Osteoblast (primary cell): ENCODE data around the gene PRMT7. TPM values are rescaled to one million over a fixed set of nuclear protein-coding genes. Genes with fewer than 3 reads are reported as not detected.

Source experiments
- DNase-seq: peaks from one replicate; pipeline ENCODE4 v3.0.0; 2011; ENCODE audit warnings: low spot score, mixed read lengths; ENCODE audit not compliant: insufficient read length; ENCODE audit errors: missing footprints
- H2AFZ ChIP-seq: 2 replicates; pipeline ENCODE4 v1.6.0; 2011; ENCODE audit warnings: mild to moderate bottlenecking, low read length
- H3K27ac ChIP-seq: 2 replicates; pipeline ENCODE4 v1.5.1; 2011; ENCODE audit warnings: mild to moderate bottlenecking, low read depth, low read length, moderate library complexity
- H3K27me3 ChIP-seq: 2 replicates; pipeline ENCODE4 v1.6.0; 2012; ENCODE audit warnings: mild to moderate bottlenecking, control low read depth, inconsistent platforms, low read length, moderate library complexity; ENCODE audit not compliant: insufficient read depth
- H3K36me3 ChIP-seq: 2 replicates; pipeline ENCODE4 v1.5.1; 2011; ENCODE audit warnings: mild to moderate bottlenecking, low read length, control low read depth, moderate library complexity; ENCODE audit not compliant: insufficient read depth
- H3K4me1 ChIP-seq: 2 replicates; pipeline ENCODE4 v1.5.1; 2011; ENCODE audit warnings: mild to moderate bottlenecking, low read length, control low read depth, moderate library complexity; ENCODE audit not compliant: insufficient read depth
- H3K4me2 ChIP-seq: 2 replicates; pipeline ENCODE4 v1.6.0; 2011; ENCODE audit warnings: mild to moderate bottlenecking, low read length; ENCODE audit not compliant: insufficient read depth
- H3K4me3 ChIP-seq: fragments of 200-600 bp; sonication (generic); 3 replicates; pipeline ENCODE4 v1.5.1; 2012; ENCODE audit warnings: mild to moderate bottlenecking, low read length, inconsistent platforms; ENCODE audit not compliant: insufficient read depth
- H3K79me2 ChIP-seq: 2 replicates; pipeline ENCODE4 v1.6.0; 2012; ENCODE audit warnings: mild to moderate bottlenecking, low read length, control low read depth, inconsistent platforms; ENCODE audit not compliant: insufficient read depth
- H3K9me3 ChIP-seq: 2 replicates; pipeline ENCODE4 v1.5.1; 2011; ENCODE audit warnings: low read depth, low read length, control low read depth
- H4K20me1 ChIP-seq: 2 replicates; pipeline ENCODE4 v1.6.0; 2012; ENCODE audit warnings: mild to moderate bottlenecking, low read length, control low read depth; ENCODE audit not compliant: insufficient read depth
- total RNA-seq: library from RNA; depleted of rRNA; stranded (reverse); fragments of >200 nt; gene quantifications from 2 replicates; pipeline ENCODE4 v1.2.3, GENCODE V29; 2012
- TF ChIP-seq, protein P1 (sequence below): IDR thresholded peaks from 2 replicates; pipeline ENCODE4 v1.5.1; 2011; ENCODE audit warnings: mild to moderate bottlenecking, low read depth, low read length, moderate library complexity; ENCODE audit errors: extremely low read depth

PRMT7 gene
- total RNA-seq, 1 donor: 36.9 TPM

DNA sequence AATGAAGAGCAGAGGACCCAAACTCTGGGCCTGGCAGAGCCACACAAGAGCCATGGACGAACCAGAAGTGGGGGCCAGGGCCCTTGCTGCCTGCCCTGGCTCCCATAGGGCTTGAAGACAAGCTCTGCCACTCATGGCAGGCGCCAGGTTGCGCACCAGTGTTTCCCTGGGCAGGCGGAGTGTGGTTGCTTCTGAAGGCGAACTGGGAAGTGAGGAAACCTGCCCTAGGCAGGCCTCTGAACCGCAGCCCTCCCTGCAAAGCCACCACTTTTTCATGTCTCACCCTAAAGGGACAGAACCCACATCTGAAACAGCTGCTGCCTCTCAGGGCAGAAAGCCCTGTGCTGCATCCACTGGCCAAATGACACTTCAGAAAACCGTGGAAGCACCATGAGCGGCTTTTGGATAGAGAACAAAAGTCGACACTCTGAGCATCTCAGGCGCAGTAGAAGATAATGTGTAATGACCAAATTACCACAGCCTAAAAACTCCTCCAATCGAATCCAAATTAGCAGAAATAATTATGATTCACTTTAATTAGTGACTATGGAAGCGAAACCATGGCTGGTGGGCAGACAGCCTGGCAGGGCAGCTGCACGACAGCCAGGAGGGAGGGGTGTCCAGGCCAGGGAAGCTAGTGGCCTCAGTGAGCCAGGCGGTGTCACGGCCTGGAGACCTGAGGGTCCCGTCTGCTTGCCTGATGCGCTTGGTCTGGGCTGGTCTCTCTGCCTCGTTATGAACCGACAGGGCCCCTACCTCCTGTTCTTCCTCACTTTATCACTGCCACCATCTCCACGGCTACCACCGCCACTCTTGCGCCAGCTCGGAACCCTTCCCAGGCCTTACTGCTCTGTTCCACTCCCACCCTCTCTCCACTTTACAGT is 59.1 kb downstream of the PRMT7 start:
- DNase-seq: peak; percentile 83
- no peak overlapping the region for H3K4me2 ChIP-seq
- TF ChIP-seq, protein P1, sequence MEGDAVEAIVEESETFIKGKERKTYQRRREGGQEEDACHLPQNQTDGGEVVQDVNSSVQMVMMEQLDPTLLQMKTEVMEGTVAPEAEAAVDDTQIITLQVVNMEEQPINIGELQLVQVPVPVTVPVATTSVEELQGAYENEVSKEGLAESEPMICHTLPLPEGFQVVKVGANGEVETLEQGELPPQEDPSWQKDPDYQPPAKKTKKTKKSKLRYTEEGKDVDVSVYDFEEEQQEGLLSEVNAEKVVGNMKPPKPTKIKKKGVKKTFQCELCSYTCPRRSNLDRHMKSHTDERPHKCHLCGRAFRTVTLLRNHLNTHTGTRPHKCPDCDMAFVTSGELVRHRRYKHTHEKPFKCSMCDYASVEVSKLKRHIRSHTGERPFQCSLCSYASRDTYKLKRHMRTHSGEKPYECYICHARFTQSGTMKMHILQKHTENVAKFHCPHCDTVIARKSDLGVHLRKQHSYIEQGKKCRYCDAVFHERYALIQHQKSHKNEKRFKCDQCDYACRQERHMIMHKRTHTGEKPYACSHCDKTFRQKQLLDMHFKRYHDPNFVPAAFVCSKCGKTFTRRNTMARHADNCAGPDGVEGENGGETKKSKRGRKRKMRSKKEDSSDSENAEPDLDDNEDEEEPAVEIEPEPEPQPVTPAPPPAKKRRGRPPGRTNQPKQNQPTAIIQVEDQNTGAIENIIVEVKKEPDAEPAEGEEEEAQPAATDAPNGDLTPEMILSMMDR: no peak

DNA sequence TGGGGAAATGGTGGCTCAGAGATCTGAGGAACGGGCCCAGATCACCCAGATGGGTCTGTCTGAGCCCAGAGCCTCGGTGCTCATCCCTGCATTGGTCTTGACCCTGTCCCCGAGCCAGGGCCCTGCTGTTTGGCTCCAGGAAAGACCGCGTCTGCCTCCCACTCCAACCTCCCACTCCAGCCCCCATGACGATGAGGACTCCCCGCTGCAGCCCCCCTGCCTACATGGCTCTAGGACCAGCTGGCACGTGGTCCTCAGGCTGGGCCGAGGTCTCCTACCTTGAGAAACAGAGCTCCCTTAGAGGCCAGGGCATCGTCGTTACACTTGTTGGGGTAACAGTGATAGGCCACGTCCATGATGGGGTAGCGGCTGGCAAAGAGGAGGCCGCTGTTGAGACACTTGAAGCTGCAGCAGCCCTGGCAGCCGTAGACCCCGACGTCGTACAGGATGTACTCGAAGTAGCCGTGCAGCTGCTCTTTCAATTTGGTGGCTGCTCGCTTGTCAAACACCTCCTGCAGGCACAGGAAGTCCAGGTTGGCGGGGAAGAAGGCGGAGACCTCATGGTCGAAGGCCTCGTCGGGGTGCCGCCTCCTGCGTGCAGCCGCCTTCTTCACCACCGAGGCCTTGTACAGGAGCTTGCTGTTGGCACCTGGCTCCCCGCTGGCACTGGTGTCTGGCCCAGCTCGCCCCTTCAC is 59.9 kb downstream of the PRMT7 start:
- Histone ChIP-seq H2AFZ (no peak overlapping the region), H4K20me1 (no peaks in the 10 kb centered on the region), H3K36me3 (no peaks in the 10 kb centered on the region), H3K9me3 (no peaks in the 10 kb centered on the region), H3K79me2 (no peaks in the 10 kb centered on the region), H3K27me3 (peaks cover 3% of the 10 kb centered on the region), H3K4me1 (no peaks in the 10 kb centered on the region), H3K4me2 (no peak overlapping the region), H3K4me3 (no peak overlapping the region), H3K27ac (no peak overlapping the region)
- peak; percentile 14 for DNase-seq
- TF ChIP-seq, protein P1: no peak

More for the DNA sequence above, 59.1 kb downstream of the PRMT7 start:
- Histone ChIP-seq H3K79me2 (no peaks in the 10 kb centered on the region), H4K20me1 (no peaks in the 10 kb centered on the region), H3K27me3 (peaks cover 3% of the 10 kb centered on the region), H3K27ac (no peak overlapping the region), H3K4me1 (peaks cover 3% of the 10 kb centered on the region), H3K4me3 (no peak overlapping the region), H2AFZ (no peak overlapping the region), H3K9me3 (no peaks in the 10 kb centered on the region), H3K36me3 (no peaks in the 10 kb centered on the region)

DNA sequence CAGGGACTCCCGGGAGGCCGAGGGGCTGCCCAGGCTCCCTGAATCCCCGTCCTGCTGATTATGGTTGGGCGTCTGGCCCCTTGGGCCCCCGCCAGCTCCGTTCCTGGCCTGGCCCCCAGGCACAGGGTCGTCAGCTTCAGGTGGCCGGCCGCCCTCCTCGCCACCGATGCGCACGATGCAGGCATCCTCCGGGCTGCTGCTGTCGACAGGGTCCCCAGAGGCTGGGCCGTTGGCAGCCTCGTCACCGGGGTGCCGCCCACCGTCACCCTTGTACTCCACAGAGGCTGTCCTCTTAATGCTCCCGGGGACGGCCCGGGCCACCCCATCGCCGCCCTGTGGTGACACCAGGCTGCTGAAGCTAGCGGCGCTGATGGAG is 60.4 kb downstream of the PRMT7 start:
- Histone ChIP-seq H3K27me3 (peaks cover 3% of the 10 kb centered on the region), H3K4me3 (no peak overlapping the region), H3K27ac (no peak overlapping the region), H3K4me2 (no peak overlapping the region), H3K4me1 (no peaks in the 10 kb centered on the region), H3K36me3 (no peaks in the 10 kb centered on the region), H2AFZ (no peak overlapping the region), H4K20me1 (no peaks in the 10 kb centered on the region), H3K79me2 (no peaks in the 10 kb centered on the region), H3K9me3 (no peaks in the 10 kb centered on the region)
- TF ChIP-seq, protein P1: no peak
- DNase-seq: peak; percentile 59
